GM04503 (cell line): ENCODE measurements around the gene VWC2.
"Not testable (repeated sequence)": the region's sequence is repeated elsewhere in the genome, so short reads cannot be mapped to it uniquely, and the experiment has no call there.

Source experiments
- DNase-seq: peaks from one replicate; pipeline ENCODE4 v3.0.0-alpha.2; 2012; ENCODE audit warnings: low read depth

VWC2 gene

GRCh38 chr7:49851614-49851934, 78.1 kb downstream of the VWC2 start:
- DNase-seq: not testable (repeated sequence)

DNA sequence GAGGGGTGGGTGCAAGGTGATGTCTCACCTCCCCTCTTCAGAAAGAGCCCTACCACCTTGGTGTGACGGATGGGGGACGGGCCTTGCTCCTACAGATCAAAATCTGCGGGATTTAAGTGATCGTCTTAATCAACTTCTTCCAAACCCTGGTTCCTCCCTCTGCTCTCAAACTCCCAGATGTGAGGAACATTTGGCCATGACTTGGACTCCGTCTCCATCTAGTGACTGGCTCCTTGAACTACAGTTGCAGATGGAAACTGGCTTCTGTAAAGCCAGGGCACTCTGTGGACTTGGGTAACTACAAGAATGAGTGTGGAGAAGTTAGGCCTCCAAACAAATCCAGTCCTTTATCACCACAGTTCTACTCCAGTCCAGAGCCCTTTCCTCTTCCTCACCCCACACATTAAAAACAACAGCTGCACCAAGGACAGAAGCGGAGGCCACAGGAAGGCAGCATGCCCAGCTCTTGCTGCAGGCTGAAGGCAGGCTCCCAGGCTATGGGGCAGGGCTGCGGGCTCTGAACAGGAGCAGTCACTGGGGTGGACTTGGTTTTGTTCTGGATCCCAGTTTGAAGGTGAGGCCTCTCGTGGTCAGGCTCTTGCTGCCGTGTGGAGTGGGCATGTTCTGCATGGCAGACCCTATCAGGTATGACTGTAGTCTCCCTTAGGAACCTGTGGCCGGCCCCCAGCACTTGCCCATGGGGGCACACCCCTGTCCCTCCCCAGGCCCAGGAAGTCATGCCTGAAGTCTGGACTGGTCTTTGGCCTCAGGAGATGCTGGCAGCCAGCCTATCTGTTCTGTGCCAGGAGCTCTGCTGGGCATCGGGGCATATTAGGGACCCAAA, 79.4 kb downstream of the VWC2 start:
- DNase-seq: peak; percentile 6

DNA sequence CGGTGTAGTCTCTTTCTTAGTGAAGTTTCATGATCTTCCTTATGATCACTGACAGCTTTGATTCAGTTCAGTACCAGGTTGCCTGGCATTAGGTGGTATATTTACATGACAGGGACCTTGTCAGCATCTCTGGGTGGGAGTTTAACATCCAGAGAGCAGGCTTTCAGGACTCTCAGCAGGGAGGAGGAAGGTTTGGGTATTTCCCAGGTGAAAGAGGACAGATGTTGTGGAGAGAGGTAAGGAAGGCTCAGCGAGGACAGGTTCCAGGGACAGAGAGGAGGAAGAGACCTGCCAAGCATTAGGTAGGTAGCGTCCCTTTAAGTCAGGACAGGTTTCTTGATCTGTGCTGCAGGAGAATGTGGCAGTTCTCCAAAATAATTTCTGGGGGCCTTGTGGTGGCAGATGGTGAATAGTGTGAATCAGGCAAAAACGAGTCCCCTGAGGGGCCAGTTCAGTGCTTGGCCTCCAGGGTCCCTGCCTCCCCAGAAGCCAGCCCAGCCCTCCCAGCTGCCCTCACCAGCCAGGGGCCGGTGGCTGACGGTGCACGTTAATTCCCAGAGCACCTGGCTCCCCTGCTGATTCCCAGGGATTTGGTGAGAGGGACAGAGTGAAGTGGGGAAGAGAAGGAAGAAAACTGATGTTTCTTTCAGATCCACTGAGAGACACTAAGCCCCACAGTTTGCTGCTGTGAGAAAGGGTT, 82.0 kb downstream of the VWC2 start:
- no peak for DNase-seq

DNA sequence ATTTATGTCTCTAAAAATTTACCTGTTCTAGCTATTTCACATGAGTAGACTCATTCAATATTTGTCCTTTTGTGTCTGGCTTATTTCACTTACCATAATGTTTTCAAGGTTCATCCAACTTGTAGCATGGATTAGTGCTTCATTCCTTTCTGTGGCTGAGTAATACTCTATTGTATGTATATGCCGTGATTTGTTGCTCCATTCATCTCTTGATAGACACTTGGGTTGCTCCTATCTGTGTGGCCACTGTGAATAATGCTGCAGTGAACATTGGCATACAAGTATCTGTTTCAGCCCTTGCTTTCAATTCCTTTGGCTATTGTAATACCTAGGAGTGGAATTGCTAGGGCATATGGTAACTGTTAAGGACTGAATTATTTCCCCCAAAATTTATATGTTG, 86.9 kb downstream of the VWC2 start:
- no peak for DNase-seq

DNA sequence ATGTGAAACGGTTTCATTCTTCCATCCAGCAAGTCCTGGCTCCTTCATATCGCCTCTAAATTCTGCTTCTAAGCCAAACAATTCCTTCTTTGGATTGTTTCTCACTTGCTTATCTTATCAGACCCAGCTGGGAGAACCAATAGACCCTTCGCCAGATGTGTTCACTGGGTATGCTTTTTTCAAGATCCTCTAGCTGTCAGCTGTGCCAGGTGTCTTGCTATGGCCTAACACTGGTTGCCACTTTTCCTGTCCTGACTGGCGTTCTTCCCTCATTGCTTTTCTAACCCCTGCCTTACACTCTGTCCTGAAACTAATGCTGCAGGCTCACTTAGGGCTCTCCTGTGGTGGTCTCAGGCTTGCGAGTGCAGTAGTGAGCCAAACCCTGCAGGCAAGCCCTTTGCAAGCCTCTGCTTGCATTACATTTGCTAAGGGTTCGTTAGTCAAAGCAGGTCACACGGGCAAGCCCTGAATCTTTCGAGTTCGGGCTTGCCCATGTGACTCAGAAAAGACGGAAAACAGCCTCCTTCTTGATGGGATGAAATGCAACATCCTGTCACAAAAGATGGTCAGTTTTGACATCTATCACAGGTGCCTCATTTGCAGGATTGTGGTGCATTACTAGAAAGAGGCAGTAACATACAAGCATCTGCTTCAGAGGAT, 92.8 kb downstream of the VWC2 start:
- no peak for DNase-seq

GRCh38 chr7:49866910-49867309, 93.5 kb downstream of the VWC2 start:
- no peak for DNase-seq

- no peak for DNase-seq
Measured at GRCh38 chr7:49873420-49873819, 100.0 kb downstream of the VWC2 start.

DNA sequence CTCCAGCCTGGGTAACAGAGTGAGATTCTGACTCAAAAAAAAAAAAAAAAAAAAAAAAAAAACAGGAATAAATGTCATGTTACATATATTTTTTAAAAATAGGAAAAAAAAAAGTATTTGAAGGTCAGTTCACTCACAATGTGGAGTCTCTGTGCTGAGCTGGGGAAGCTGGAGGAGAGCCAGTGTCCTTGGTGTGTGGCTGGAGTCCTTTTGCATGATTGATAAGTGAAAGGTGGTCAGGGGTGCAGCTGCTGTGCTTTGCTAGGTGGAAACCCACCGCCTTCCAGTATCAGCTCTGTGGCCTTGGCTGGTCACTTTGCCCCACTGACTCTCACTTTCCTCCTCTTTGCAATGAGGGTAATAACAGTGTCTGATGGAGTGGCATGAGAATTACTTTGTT, 101.9 kb downstream of the VWC2 start:
- DNase-seq: no peak

- no peak for DNase-seq
Measured at GRCh38 chr7:49876202-49876601, 102.8 kb downstream of the VWC2 start.

GRCh38 chr7:49878089-49878488, 104.7 kb downstream of the VWC2 start:
- DNase-seq: no peak

DNA sequence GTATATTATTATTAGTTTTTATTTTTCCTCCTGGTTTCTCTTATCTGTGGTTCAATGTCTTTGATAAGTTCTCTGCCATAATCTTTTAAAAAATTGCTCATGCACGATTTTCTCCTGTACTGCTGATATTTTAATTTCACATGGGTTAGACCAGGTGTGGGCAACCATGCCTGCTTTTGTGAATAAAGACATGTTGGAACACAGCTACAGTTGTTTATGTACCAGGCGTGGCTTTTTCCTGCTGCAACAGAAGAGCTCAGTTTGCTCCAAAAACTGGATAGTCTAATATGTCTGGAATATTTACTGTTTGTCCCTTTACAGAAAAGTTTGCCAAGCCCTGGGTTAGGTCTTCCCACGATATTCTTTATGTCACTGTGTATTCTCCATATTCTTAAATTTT, 105.2 kb downstream of the VWC2 start:
- no peak for DNase-seq

- no peak for DNase-seq
Measured at GRCh38 chr7:49883933-49884332, 110.5 kb downstream of the VWC2 start.

DNA sequence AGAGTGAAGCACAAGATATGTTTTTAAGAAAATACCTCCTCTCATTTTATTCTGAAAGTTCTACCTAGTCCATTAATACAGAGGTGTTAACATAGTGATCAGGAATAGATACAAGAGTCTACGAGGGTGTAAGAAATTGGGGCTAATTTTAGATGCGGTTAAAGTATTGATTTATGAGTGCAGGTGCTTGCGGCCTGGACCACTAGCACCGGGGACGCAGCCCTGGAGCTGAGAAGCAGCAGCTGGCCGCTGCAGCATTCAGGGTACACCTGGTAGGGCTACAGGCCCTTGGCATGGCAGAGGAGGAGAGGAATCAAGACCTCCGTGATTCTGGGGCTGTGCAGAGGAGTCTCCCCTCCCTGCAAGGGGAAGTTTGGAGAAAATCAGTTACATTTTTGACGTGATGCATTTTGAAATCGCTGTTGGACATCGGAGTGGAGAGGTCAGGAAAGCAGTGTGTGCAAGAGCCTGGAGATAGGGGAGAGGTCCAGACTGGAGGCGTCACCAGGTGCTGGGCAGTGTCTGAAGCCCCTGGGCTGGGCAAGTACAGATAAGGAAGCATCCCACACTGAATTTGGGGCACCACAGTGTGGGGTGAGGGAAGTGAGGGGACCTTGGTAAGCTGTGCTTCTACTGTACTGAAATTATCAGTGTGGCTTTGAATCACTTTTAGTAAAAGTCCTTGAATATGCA, 112.3 kb downstream of the VWC2 start:
- no peak for DNase-seq

- DNase-seq: no peak
Measured at GRCh38 chr7:49892481-49892880, 119.0 kb downstream of the VWC2 start.

- no peak for DNase-seq
Measured at GRCh38 chr7:49893131-49893530, 119.7 kb downstream of the VWC2 start.

DNA sequence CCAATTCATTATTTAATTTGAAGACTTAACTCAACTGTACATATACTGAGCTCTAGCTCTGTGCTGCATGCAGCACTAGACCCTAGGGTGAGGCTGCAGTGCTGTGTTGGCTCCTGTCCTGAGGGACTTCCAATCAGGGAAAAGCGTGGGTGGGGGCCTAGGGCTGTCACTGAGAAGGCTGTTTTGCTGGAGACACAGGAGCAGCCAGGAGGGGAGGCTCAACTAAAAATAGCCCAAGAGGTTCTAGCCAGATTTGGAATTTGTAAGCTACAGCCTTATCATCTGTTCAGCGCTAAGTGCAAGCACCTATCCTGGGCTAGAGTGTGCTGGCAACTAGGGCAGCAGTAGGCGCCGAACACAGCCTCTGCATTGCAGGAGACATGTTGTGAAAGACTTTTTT, 121.1 kb downstream of the VWC2 start:
- DNase-seq: no peak

DNA sequence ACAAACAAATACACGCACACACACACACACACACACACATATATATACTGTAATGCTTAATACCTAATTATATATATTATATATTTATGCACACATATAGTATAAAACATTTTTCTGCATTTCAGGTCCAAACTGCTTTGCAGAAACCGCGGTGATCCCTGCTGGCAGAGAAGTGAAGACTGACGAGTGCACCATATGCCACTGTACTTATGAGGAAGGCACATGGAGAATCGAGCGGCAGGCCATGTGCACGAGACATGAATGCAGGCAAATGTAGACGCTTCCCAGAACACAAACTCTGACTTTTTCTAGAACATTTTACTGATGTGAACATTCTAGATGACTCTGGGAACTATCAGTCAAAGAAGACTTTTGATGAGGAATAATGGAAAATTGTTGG, 138.5 kb downstream of the VWC2 start:
- DNase-seq: no peak

DNA sequence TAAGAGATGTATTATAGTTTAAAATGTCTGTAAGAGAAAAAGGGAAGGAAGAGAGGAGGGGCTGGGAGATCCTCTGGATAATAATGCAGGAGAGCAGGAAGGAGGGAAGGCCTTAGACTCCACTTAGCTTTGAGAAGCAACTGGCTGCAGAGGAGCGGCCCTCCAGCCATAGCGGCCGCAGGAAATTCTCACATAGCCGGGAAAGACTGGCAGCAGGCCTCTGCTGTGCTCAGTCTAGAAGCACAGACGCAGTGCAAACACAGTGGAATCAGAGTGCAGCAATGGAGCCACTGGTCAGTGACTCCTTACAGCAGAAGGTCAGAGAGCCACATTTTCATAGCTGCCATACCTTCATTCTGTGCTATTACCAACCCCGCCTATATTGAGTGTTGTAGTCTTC, 153.3 kb downstream of the VWC2 start:
- no peak for DNase-seq

GRCh38 chr7:49927631-49928030, 154.2 kb downstream of the VWC2 start:
- DNase-seq: no peak

DNA sequence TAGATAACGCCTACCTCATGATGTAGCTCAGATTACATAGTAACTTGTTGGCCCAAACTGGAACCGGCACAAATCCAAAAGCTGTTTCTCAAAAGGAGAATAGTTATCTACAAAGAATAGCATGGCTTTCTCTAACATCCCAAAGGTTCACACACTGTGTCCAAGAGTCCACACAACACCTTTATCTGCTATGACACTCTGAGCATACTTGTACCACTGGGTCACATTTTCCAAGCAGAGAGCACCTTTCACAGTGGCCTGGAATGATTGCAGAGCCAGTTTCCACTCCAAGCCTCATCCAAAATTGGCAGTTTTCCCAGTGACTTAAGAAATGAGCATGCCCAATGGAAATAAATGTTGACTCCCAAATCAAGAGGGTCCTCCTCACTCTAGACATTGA, 155.3 kb downstream of the VWC2 start:
- no peak for DNase-seq

GRCh38 chr7:49931627-49932026, 158.2 kb downstream of the VWC2 start:
- no peak for DNase-seq

GRCh38 chr7:49937608-49938007, 164.2 kb downstream of the VWC2 start:
- no peak for DNase-seq
